ENCODE data around the gene DNAJC11.
"Not testable (repeated sequence)": the region's sequence is repeated elsewhere in the genome, so short reads cannot be mapped to it uniquely, and the experiment has no call there.

DNAJC11 gene

DNA sequence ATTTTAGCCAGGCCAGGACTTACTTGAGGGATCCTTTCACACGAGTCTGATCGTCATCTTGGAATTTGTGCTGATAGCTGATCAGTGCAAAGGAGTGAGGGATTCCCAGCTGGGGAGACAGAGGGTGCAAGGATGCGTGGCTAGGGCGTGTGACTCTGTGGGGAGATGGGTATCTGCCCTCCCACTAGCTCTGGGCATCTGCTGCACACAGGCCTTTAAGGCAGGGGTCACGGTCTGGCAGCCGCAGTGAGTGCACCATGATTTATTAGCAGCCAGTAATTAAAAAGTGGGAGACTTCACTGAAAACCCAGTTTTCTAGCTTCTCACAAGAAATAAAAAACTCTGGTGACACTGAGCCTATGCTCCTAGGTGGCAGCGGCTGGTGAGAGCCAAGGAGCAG is 56.6 kb downstream of the DNAJC11 start:
- Histone ChIP-seq H3K4me3 (replicated peaks; ENCODE audit: insufficient read depth, low read length) (no peak overlapping the region), H3K27ac (replicated peaks) (no peak overlapping the region), H3K27me3 (ENCODE audit: insufficient read depth, poor library complexity, severe bottlenecking) (no peaks in the 10 kb centered on the region)
- no peak for DNase-seq (ENCODE audit: low read depth in 1 of 2, low spot score in 1 of 2)
- TF ChIP-seq SPI1 (IDR thresholded peaks at IDR 0.05; ENCODE audit: borderline replicate concordance, low read depth) (no peak), POLR2AphosphoS5 (IDR thresholded peaks at IDR 0.05; ENCODE audit: low read depth) (no peak), CTCF (IDR thresholded peaks at IDR 0.05; ENCODE audit: insufficient read depth, low read length) (no peak), GABPA (IDR thresholded peaks at IDR 0.05; ENCODE audit: low read depth) (no peak)
- TF ChIP-seq, protein P1, sequence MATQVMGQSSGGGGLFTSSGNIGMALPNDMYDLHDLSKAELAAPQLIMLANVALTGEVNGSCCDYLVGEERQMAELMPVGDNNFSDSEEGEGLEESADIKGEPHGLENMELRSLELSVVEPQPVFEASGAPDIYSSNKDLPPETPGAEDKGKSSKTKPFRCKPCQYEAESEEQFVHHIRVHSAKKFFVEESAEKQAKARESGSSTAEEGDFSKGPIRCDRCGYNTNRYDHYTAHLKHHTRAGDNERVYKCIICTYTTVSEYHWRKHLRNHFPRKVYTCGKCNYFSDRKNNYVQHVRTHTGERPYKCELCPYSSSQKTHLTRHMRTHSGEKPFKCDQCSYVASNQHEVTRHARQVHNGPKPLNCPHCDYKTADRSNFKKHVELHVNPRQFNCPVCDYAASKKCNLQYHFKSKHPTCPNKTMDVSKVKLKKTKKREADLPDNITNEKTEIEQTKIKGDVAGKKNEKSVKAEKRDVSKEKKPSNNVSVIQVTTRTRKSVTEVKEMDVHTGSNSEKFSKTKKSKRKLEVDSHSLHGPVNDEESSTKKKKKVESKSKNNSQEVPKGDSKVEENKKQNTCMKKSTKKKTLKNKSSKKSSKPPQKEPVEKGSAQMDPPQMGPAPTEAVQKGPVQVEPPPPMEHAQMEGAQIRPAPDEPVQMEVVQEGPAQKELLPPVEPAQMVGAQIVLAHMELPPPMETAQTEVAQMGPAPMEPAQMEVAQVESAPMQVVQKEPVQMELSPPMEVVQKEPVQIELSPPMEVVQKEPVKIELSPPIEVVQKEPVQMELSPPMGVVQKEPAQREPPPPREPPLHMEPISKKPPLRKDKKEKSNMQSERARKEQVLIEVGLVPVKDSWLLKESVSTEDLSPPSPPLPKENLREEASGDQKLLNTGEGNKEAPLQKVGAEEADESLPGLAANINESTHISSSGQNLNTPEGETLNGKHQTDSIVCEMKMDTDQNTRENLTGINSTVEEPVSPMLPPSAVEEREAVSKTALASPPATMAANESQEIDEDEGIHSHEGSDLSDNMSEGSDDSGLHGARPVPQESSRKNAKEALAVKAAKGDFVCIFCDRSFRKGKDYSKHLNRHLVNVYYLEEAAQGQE (IDR thresholded peaks at IDR 0.05; ENCODE audit: insufficient replicate concordance, low read depth), result no peak

- H3K27me3 ChIP-seq (ENCODE audit: insufficient read depth, poor library complexity, severe bottlenecking); H3K4me3 ChIP-seq (replicated peaks; ENCODE audit: insufficient read depth, low read length); H3K27ac ChIP-seq (replicated peaks); DNase-seq (ENCODE audit: low read depth in 1 of 2, low spot score in 1 of 2): not testable (repeated sequence)
Observed at GRCh38 chr1:6640867-6641266, 60.7 kb downstream of the DNAJC11 start.

DNA sequence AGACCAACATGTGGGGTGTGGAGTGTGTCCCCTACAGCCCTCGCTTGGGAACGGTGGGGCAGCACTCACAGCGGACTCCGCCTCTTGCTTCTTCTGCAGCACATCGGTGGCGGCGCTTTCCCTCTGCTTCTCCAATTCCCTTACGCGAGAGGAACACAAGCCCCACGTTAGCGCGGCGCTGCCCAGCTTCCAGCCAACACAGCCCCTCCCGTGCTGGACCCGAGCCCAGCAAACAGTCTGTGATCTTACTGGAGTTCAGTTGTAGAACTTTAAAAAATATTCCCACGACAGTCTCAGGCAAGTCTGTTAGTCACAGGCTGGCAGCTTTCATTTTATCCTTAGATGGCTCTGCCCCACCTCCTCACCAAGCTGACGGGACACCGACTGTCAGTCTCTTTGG is 63.4 kb downstream of the DNAJC11 start:
- no peak overlapping the region for H3K27ac ChIP-seq (replicated peaks)

More for the DNA sequence above, 63.4 kb downstream of the DNAJC11 start:
- no peak for DNase-seq (ENCODE audit: low read depth in 1 of 2, low spot score in 1 of 2)
- Histone ChIP-seq H3K4me3 (replicated peaks; ENCODE audit: insufficient read depth, low read length) (no peak overlapping the region), H3K27me3 (ENCODE audit: insufficient read depth, poor library complexity, severe bottlenecking) (no peaks in the 10 kb centered on the region)
- TF ChIP-seq GABPA (IDR thresholded peaks at IDR 0.05; ENCODE audit: low read depth), result no peak
- TF ChIP-seq SPI1 (IDR thresholded peaks at IDR 0.05; ENCODE audit: borderline replicate concordance, low read depth), result no peak
- no peak for TF ChIP-seq CTCF (IDR thresholded peaks at IDR 0.05; ENCODE audit: insufficient read depth, low read length)
- no peak for TF ChIP-seq POLR2AphosphoS5 (IDR thresholded peaks at IDR 0.05; ENCODE audit: low read depth)
- TF ChIP-seq, protein P1 (IDR thresholded peaks at IDR 0.05; ENCODE audit: insufficient replicate concordance, low read depth), result no peak

Measured in HL-60 (cell line).